H1 (cell line): Measurements from ENCODE around the gene SEC61A1. TPM values are rescaled to one million over a fixed set of nuclear protein-coding genes. Genes with fewer than 3 reads are reported as not detected.

Experiments
- CTCF ChIA-PET: fragments of 300-600 bp; sonication (Branson Sonifier 250); formaldehyde crosslinking; loops from one replicate; lab custom pipeline; 2021; ENCODE audit not compliant: partially characterized antibody; lab: Charles Lee
- POLR2A ChIA-PET: fragments of 300-600 bp; sonication (Branson Sonifier 250); formaldehyde crosslinking; loops from one replicate; lab custom pipeline; 2021; ENCODE audit warnings: inconsistent platforms; ENCODE audit not compliant: partially characterized antibody; lab: Charles Lee
- DNase-seq, 2 experiments: peaks; one replicate each; pipeline versions ENCODE4 v3.0.0 to v3.0.0-alpha.2; 2010 to 2022; ENCODE audit warnings: low spot score in 2 of 2, low read depth in 1 of 2, mixed read lengths in 1 of 2
- FAIRE-seq: peaks from 2 replicates; lab custom pipeline; 2011; peaks lifted over from hg19 to GRCh38; lab: Jason Lieb, UNC
- H2AFZ ChIP-seq: 2 replicates; pipeline ENCODE4 v1.8.1; 2012; ENCODE audit warnings: low read length, inconsistent platforms
- H2AK5ac ChIP-seq: 2 replicates; pipeline ENCODE4 v1.6.1; 2013; ENCODE audit warnings: low read depth, low read length
- H2BK120ac ChIP-seq: replicated peaks from 2 replicates; pipeline ENCODE3; 2013; ENCODE audit warnings: low read depth, low read length, inconsistent platforms
- H2BK12ac ChIP-seq: 2 replicates; pipeline ENCODE4 v1.6.1; 2013; ENCODE audit warnings: low read depth, low read length
- H2BK15ac ChIP-seq: 2 replicates; pipeline ENCODE4 v1.6.1; 2013; ENCODE audit warnings: low read length
- H2BK20ac ChIP-seq: 2 replicates; pipeline ENCODE4 v1.6.1; 2013; ENCODE audit warnings: low read length
- H2BK5ac ChIP-seq: 2 replicates; pipeline ENCODE4 v1.6.1; 2013; ENCODE audit warnings: low read depth, low read length
- H3K14ac ChIP-seq: 2 replicates; pipeline ENCODE4 v1.6.1; 2013; ENCODE audit warnings: inconsistent platforms; ENCODE audit not compliant: insufficient read length
- H3K18ac ChIP-seq: 2 replicates; pipeline ENCODE4 v1.6.1; 2013; ENCODE audit warnings: low read length; ENCODE audit errors: extremely low read depth
- H3K23ac ChIP-seq: 2 replicates; pipeline ENCODE4 v1.6.1; 2013; ENCODE audit warnings: inconsistent platforms; ENCODE audit not compliant: insufficient read length
- H3K23me2 ChIP-seq: 2 replicates; pipeline ENCODE4 v1.6.1; 2013; ENCODE audit warnings: low read depth, low read length
- H3K27ac ChIP-seq: 2 replicates; pipeline ENCODE4 v1.6.1; 2011; ENCODE audit warnings: low read depth, low read length, inconsistent platforms
- H3K27me3 ChIP-seq, 4 experiments: replicated peaks in 1 of 4; 1 replicate in 1 of 4; 2 replicates in 3 of 4; pipeline versions ENCODE4 v1.6.1 to v1.8.1; 2011 to 2013; ENCODE audit warnings: low read length in 3 of 4, mild to moderate bottlenecking in 3 of 4, inconsistent platforms in 2 of 4, mixed read lengths in 2 of 4, moderate library complexity in 1 of 4; ENCODE audit not compliant: control insufficient read depth in 3 of 4, insufficient read depth in 3 of 4; ENCODE audit errors: extremely low read depth in 1 of 4
- H3K36me3 ChIP-seq, 4 experiments: 2 replicates each; pipeline versions ENCODE4 v1.6.1 to v1.8.1; 2011 to 2013; ENCODE audit warnings: mild to moderate bottlenecking in 4 of 4, low read length in 3 of 4, moderate library complexity in 2 of 4, control low read depth in 1 of 4, inconsistent platforms in 1 of 4; ENCODE audit not compliant: insufficient read depth in 4 of 4, control insufficient read depth in 2 of 4
- H3K4ac ChIP-seq: replicated peaks from 2 replicates; pipeline ENCODE3; 2013; ENCODE audit warnings: low read length, low read depth, mixed read lengths, inconsistent platforms; ENCODE audit not compliant: insufficient read length
- H3K4me1 ChIP-seq, 4 experiments: replicated peaks in 1 of 4; 1 replicate in 1 of 4; 2 replicates in 3 of 4; pipeline versions ENCODE4 v1.6.1 to v1.8.1; 2011 to 2013; ENCODE audit warnings: low read length in 3 of 4, inconsistent platforms in 2 of 4, mixed read lengths in 1 of 4; ENCODE audit not compliant: insufficient read depth in 4 of 4, control insufficient read depth in 3 of 4
- H3K4me2 ChIP-seq, 2 experiments: 2 replicates each; pipeline versions ENCODE4 v1.6.1 to v1.8.1; 2011 to 2013; ENCODE audit warnings: low read depth in 2 of 2, low read length in 2 of 2, control low read depth in 1 of 2, inconsistent platforms in 1 of 2, mild to moderate bottlenecking in 1 of 2; ENCODE audit not compliant: insufficient read depth in 1 of 2
- H3K4me3 ChIP-seq, 4 experiments: fragments of 200-600, 300-600 bp in 1 of 4; sonication (generic), shearing (Covaris generic), sonication (Bioruptor Twin) in 1 of 4; 2 replicates each; pipeline versions ENCODE4 v1.5.1 to v1.8.1; 2011 to 2016; ENCODE audit warnings: low read length in 4 of 4, low read depth in 3 of 4, control low read depth in 2 of 4, inconsistent platforms in 2 of 4, mild to moderate bottlenecking in 2 of 4, mixed read lengths in 1 of 4, moderate library complexity in 1 of 4; ENCODE audit not compliant: insufficient read depth in 2 of 4; ENCODE audit errors: extremely low read depth in 1 of 4
- H3K56ac ChIP-seq: replicated peaks from 2 replicates; pipeline ENCODE3; 2013; ENCODE audit warnings: low read depth, mild to moderate bottlenecking, mixed read lengths, low read length, inconsistent platforms; ENCODE audit not compliant: insufficient read length
- H3K79me1 ChIP-seq: 2 replicates; pipeline ENCODE4 v1.6.1; 2013; ENCODE audit warnings: low read depth, low read length, control low read depth
- H3K79me2 ChIP-seq, 2 experiments: 2 replicates each; pipeline versions ENCODE4 v1.6.1 to v1.8.1; 2012 to 2013; ENCODE audit warnings: low read length in 2 of 2, mild to moderate bottlenecking in 2 of 2, inconsistent platforms in 1 of 2; ENCODE audit not compliant: insufficient read depth in 2 of 2, control insufficient read depth in 1 of 2
- H3K9ac ChIP-seq, 4 experiments: replicated peaks in 1 of 4; 1 replicate in 1 of 4; 2 replicates in 3 of 4; pipeline versions ENCODE4 v1.6.1 to v1.8.1; 2011 to 2013; ENCODE audit warnings: low read depth in 3 of 4, low read length in 3 of 4, control low read depth in 2 of 4, mild to moderate bottlenecking in 2 of 4, moderate library complexity in 2 of 4, inconsistent platforms in 1 of 4; ENCODE audit errors: extremely low read depth in 1 of 4
- H3K9me3 ChIP-seq, 2 experiments: 2 replicates each; pipeline versions ENCODE4 v1.6.1 to v1.8.1; 2012 to 2013; ENCODE audit warnings: mild to moderate bottlenecking in 2 of 2, moderate library complexity in 2 of 2, control low read depth in 1 of 2, inconsistent platforms in 1 of 2, low read depth in 1 of 2, low read length in 1 of 2, mixed read lengths in 1 of 2; ENCODE audit not compliant: insufficient read depth in 2 of 2
- H4K20me1 ChIP-seq, 2 experiments: replicated peaks in 1 of 2; 2 replicates each; pipeline versions ENCODE3 to v1.8.1; 2011 to 2013; ENCODE audit warnings: inconsistent platforms in 2 of 2, low read length in 2 of 2, mild to moderate bottlenecking in 1 of 2; ENCODE audit not compliant: insufficient read depth in 2 of 2, control insufficient read depth in 1 of 2
- H4K5ac ChIP-seq: 2 replicates; pipeline ENCODE4 v1.6.1; 2013; ENCODE audit warnings: low read length, low read depth, mixed read lengths, inconsistent platforms; ENCODE audit not compliant: insufficient read length
- H4K8ac ChIP-seq: 2 replicates; pipeline ENCODE4 v1.8.0; 2013; ENCODE audit warnings: mild to moderate bottlenecking, moderate library complexity, low read length, inconsistent platforms; ENCODE audit not compliant: insufficient read depth; ENCODE audit errors: extremely low read depth
- H4K91ac ChIP-seq: replicated peaks from 2 replicates; pipeline ENCODE3; 2013; ENCODE audit warnings: low read length, mixed read lengths, inconsistent platforms; ENCODE audit not compliant: insufficient read length
- RFX5 ChIP-seq: IDR thresholded peaks from 2 replicates; pipeline ENCODE4 v1.6.1; 2011; ENCODE audit warnings: low read depth, low read length, improper control_type of control experiment, borderline replicate concordance
- WGBS, 2 experiments: shearing (Covaris generic) in 1 of 2; methylation state at CpG; one replicate each; pipeline versions ENCODE4 v1.1.6 to v1.1.7; 2013 to 2015; ENCODE audit warnings: low lambda C conversion rate in 2 of 2, mixed read lengths in 2 of 2, inconsistent platforms in 1 of 2, low coverage in 1 of 2, missing lambda C conversion rate in 1 of 2; ENCODE audit not compliant: insufficient replicate concordance in 2 of 2, insufficient coverage in 1 of 2, insufficient read length in 1 of 2; ENCODE audit errors: extremely low coverage in 1 of 2, missing lambda C conversion rate in 1 of 2; 5-methylcytosine and 5-hydroxymethylcytosine counted together
- polyA plus RNA-seq, 7 experiments: library from polyadenylated mRNA; depleted of rRNA in 3 of 7; stranded (reverse) in 5 of 7; unstranded in 2 of 7; fragments of >200 nt in 5 of 7; fragments of 200-250 nt in 2 of 7; gene quantifications; 1 replicate in 5 of 7; 2 replicates in 1 of 7; 4 replicates in 1 of 7; pipeline versions ENCODE4 v1.2.1 to v1.2.3, GENCODE V29; 2011 to 2013; ENCODE audit warnings: missing spikeins in 2 of 7, mixed read lengths in 2 of 7
- total RNA-seq: library from RNA; stranded (reverse); fragmentation: NEBNext Ultra II Directional; extraction: Animal tissue kit (Norgen Biotek cat#: 25700); gene quantifications from 2 replicates; pipeline ENCODE4 v1.2.1, GENCODE V29; 2021

The SEC61A1 gene
- total and polyA plus RNA-seq, 2 of the 8 experiments (the other 6 are each of a cell fraction or from before 2014, with no cell fraction given): 133 to 165 TPM

DNA sequence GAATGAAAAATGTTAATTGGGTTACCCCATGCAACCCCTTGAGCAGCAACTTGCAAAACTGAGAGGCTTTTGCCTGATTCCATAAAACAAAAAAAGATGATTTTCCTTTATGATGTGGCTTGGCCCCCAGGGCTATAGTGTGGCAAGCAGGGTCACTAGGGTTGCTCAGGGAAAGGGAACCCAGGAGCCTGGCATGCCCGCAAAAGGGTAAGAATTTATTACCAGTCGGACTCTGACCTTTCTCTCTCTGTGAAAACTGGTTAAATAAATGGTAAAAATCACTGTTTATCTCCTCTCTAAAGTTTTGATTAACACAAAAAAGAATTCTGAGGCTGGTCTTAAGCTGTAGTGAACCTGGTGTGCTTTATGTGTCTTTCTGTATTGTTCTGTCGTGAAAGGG is 37.7 kb upstream of the SEC61A1 start:
- no peak overlapping the region for H3K23ac ChIP-seq
- WGBS, 2 experiments: 93% methylated on average over 3 of the region's 3 CpGs; no CpG with 5 or more reads in 1 of the 2 experiments
- no peak for TF ChIP-seq RFX5

More for the DNA sequence above, 37.7 kb upstream of the SEC61A1 start:
- DNase-seq: no peak
- H3K4me1 ChIP-seq: peaks cover 0 to 3% (median 0%) of the 10 kb centered on the region in 4 experiments; a peak in 1 of 7 replicates
- no peak overlapping the region for H2BK20ac ChIP-seq
- no peak overlapping the region for H2BK12ac ChIP-seq
- no peak overlapping the region for H2AFZ ChIP-seq
- H3K27me3 ChIP-seq: no peaks in the 10 kb centered on the region
- ChIA-PET POLR2A (no interaction called here), CTCF (no interaction called here)
- H3K9me3 ChIP-seq: peaks cover 4 to 5% of the 10 kb centered on the region in 2 experiments; a peak in 3 of 4 replicates
- H3K36me3 ChIP-seq: no peaks in the 10 kb centered on the region
- H3K4ac ChIP-seq: no peak overlapping the region
- H4K8ac ChIP-seq: no peak overlapping the region
- H3K23me2 ChIP-seq: no peaks in the 10 kb centered on the region
- no peak overlapping the region for H2BK5ac ChIP-seq
- no peaks in the 10 kb centered on the region for H4K20me1 ChIP-seq
- no peak overlapping the region for H3K27ac ChIP-seq
- H3K14ac ChIP-seq: no peak overlapping the region
- no peak overlapping the region for H2BK120ac ChIP-seq
- H3K4me2 ChIP-seq: no peak overlapping the region
- no peak for FAIRE-seq
- no peak overlapping the region for H4K91ac ChIP-seq
- H3K4me3 ChIP-seq: no peak overlapping the region
- H3K18ac ChIP-seq: no peak overlapping the region
- H3K79me2 ChIP-seq: no peaks in the 10 kb centered on the region
- no peak overlapping the region for H4K5ac ChIP-seq
- H3K9ac ChIP-seq: no peak overlapping the region
- no peaks in the 10 kb centered on the region for H3K79me1 ChIP-seq
- H2BK15ac ChIP-seq: no peak overlapping the region
- no peak overlapping the region for H2AK5ac ChIP-seq
- no peak overlapping the region for H3K56ac ChIP-seq
